Measurements from ENCODE around the gene NEB. TPM values are rescaled to one million over a fixed set of nuclear protein-coding genes. Genes with fewer than 3 reads are reported as not detected.
A peak's percentile ranks its signal among the peaks of the same experiment; 100 is the strongest.

Gene NEB
- total and polyA plus RNA-seq, 2 of the 4 experiments (the other 2 are of a cell fraction) = under 0.01 TPM; not detected in 1

DNA sequence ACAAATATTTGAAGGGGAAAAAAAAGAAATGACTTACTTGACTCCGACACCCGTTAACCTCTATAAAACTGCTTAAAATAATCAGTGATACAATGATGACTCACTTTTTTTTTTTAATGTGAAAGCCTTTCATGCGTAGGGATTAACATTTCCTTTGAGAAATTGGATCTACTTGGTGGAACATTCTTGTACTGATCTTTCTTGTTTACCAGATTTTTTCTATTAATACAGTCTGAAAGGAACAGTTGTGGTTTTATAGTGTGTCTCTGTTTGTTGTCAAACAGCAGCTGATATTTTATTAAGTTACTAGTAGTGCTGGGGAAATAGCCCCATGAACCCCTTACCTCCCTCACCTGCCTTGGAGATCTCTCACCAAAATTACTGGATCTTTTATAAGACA, 40.2 kb upstream of the NEB start:
- TF ChIP-seq BHLHE40 (IDR thresholded peaks at IDR 0.05; ENCODE audit: low read depth, low read length) (peak; percentile 32; the same call in 1 of the 2 replicates), FOS (IDR thresholded peaks at IDR 0.05; ENCODE audit: low read depth, low read length) (peak; percentile 83), RAD21 (IDR thresholded peaks at IDR 0.05; ENCODE audit: low read length) (no peak)
- Histone ChIP-seq H4K91ac (ENCODE audit: insufficient read depth, low read depth, low read length) (no peak overlapping the region), H3K4ac (ENCODE audit: low read depth, low read length) (no peak overlapping the region), H3K9ac (ENCODE audit: low read depth, low read length) (no peak overlapping the region), H3K14ac (replicated peaks; ENCODE audit: low read depth, low read length) (no peak overlapping the region), H2AK5ac (ENCODE audit: low read depth, low read length) (no peak overlapping the region), H3K9me1 (ENCODE audit: insufficient read depth, low read length) (peaks cover 7% of the 10 kb centered on the region), H4K8ac (ENCODE audit: low read depth in 2 of 2, low read length in 2 of 2) (no peak overlapping the region), H4K5ac (ENCODE audit: low read depth, low read length) (no peak overlapping the region), H2AFZ (replicated peaks; ENCODE audit: low read length, poor library complexity) (no peak overlapping the region), H3K23ac (ENCODE audit: low read depth, low read length) (no peak overlapping the region), H3K27ac (ENCODE audit: insufficient read depth, low read length) (no peak overlapping the region), H4K20me1 (ENCODE audit: insufficient read depth, low read length) (no peaks in the 10 kb centered on the region), H2BK20ac (ENCODE audit: low read depth, low read length) (no peak overlapping the region), H3K4me1 (ENCODE audit: control insufficient read depth, insufficient read depth, low read length) (peaks cover 8% of the 10 kb centered on the region), H3K36me3 (ENCODE audit: control insufficient read depth, insufficient read depth, low read length) (peaks cover 6% of the 10 kb centered on the region; the same call in 1 of the 2 replicates), H3K18ac (ENCODE audit: low read depth, low read length) (no peak overlapping the region), H2AK9ac (replicated peaks; ENCODE audit: low read depth, low read length, poor library complexity) (no peak overlapping the region), H3K56ac (ENCODE audit: extremely low read depth, insufficient read depth, low read length) (no peak overlapping the region), H3K4me2 (ENCODE audit: low read depth, low read length) (peak overlapping the region; percentile 17; the same call in 1 of the 2 replicates), H3K9me3 (ENCODE audit: control insufficient read depth, insufficient read depth, low read length) (no peaks in the 10 kb centered on the region; the same call in 1 of the 2 replicates), H2BK15ac (ENCODE audit: low read depth, low read length) (no peak overlapping the region), H3K79me1 (ENCODE audit: low read depth in 1 of 2, low read length in 2 of 2) (no peaks in the 10 kb centered on the region), H2BK120ac (ENCODE audit: low read depth, low read length) (no peak overlapping the region), H3K4me3 (ENCODE audit: insufficient read depth, low read depth, low read length) (no peak overlapping the region), H3K27me3 (ENCODE audit: control insufficient read depth, insufficient read depth, low read length) (no peaks in the 10 kb centered on the region), H2BK5ac (ENCODE audit: low read depth, low read length, poor library complexity, severe bottlenecking) (no peak overlapping the region)
- in situ Hi-C loops (cut with MboI; ENCODE audit: low sequenced_read_pairs) (no loop called here), dilution Hi-C loops (cut with HindIII; ENCODE audit: low sequenced_read_pairs, unreplicated experiment) (no loop called here), intact Hi-C loops (cut with micrococcal nuclease) (loop anchor here (5.0 kb wide), 1 partner anchor 53 kb away; the partner anchor contains the start of gene ARL5A)
- ChIA-PET POLR2A (ENCODE audit: unreplicated experiment) (no interaction called here), CTCF (no interaction called here)
- ATAC-seq (ENCODE audit: low read depth) = peak; percentile 52
- no TSS peak for BruUV-seq (replicated peaks)
- peak; percentile 80 for DNase-seq
- no CpG with 5 or more reads among the region's 3 CpGs for WGBS, 2 experiments (ENCODE audit: extremely low coverage in 2 of 2, insufficient read length in 1 of 2)

All from IMR-90 (cell line).